Measurements from ENCODE around the gene KRT27.
"Not testable (repeated sequence)": the region's sequence is repeated elsewhere in the genome, so short reads cannot be mapped to it uniquely, and the experiment has no call there.

The KRT27 gene

GRCh38 chr17:40755231-40755630, 27.1 kb downstream of the KRT27 start, which contains the start of gene KRT25:
TSS of gene KRT25 (minus strand) at chr17:40755331. CDS start at chr17:40755271, 60 bp downstream.
- CTCF ChIA-PET, result no interaction called here
- DNase-seq (ENCODE audit: low read depth, low spot score), result no peak
- POLR2A ChIA-PET, result no interaction called here
- H3K4me3 ChIP-seq (ENCODE audit: low read depth, low read length), result no peak within 1 kb of the TSS
- TF ChIP-seq CTCF (IDR thresholded peaks at IDR 0.05; ENCODE audit: insufficient read depth, low read length, missing control alignments), result no peak

- ChIA-PET POLR2A (no interaction called here), CTCF (interaction anchor here (0.9 kb wide), 1 partner anchor 31 kb away, joined by 3 read pairs; no protein-coding TSS in a partner anchor)
- H3K4me3 ChIP-seq (ENCODE audit: low read depth, low read length), result no peak overlapping the region
- no peak for TF ChIP-seq CTCF (IDR thresholded peaks at IDR 0.05; ENCODE audit: insufficient read depth, low read length, missing control alignments)
- no peak for DNase-seq (ENCODE audit: low read depth, low spot score)
These were observed 28.5 kb downstream of the KRT27 start for GRCh38 chr17:40753804-40754203.

GRCh38 chr17:40751065-40751464, 31.3 kb downstream of the KRT27 start:
- TF ChIP-seq CTCF (IDR thresholded peaks at IDR 0.05; ENCODE audit: insufficient read depth, low read length, missing control alignments), result no peak
- ChIA-PET CTCF (interaction anchor here (0.8 kb wide), 1 partner anchor 912 kb away, joined by 3 read pairs; no protein-coding TSS in a partner anchor), POLR2A (no interaction called here)

GRCh38 chr17:40750391-40750790, 32.0 kb downstream of the KRT27 start:
- no peak for TF ChIP-seq CTCF (IDR thresholded peaks at IDR 0.05; ENCODE audit: insufficient read depth, low read length, missing control alignments)
- CTCF ChIA-PET, result interaction anchor here (0.8 kb wide), 1 partner anchor 913 kb away, joined by 3 read pairs; no protein-coding TSS in a partner anchor
- POLR2A ChIA-PET, result no interaction called here
- no peak overlapping the region for H3K4me3 ChIP-seq (ENCODE audit: low read depth, low read length)
- no peak for DNase-seq (ENCODE audit: low read depth, low spot score)

More at GRCh38 chr17:40751065-40751464, 31.3 kb downstream of the KRT27 start:
- DNase-seq (ENCODE audit: low read depth, low spot score), result no peak
- H3K4me3 ChIP-seq (ENCODE audit: low read depth, low read length), result no peak overlapping the region

GRCh38 chr17:40748666-40749065, 33.7 kb downstream of the KRT27 start:
- POLR2A ChIA-PET; H3K4me3 ChIP-seq (ENCODE audit: low read depth, low read length); CTCF ChIA-PET: not testable (repeated sequence)

GRCh38 chr17:40738553-40738952, 43.8 kb downstream of the KRT27 start:
- H3K4me3 ChIP-seq (ENCODE audit: low read depth, low read length), result no peak overlapping the region
- POLR2A ChIA-PET, result no interaction called here
- DNase-seq (ENCODE audit: low read depth, low spot score), result no peak
- TF ChIP-seq CTCF (IDR thresholded peaks at IDR 0.05; ENCODE audit: insufficient read depth, low read length, missing control alignments), result no peak
- CTCF ChIA-PET, result no interaction called here

More at GRCh38 chr17:40748666-40749065, 33.7 kb downstream of the KRT27 start:
- not testable (repeated sequence) for DNase-seq (ENCODE audit: low read depth, low spot score)

- CTCF ChIA-PET, result no interaction called here
- TF ChIP-seq CTCF (IDR thresholded peaks at IDR 0.05; ENCODE audit: insufficient read depth, low read length, missing control alignments), result no peak
- DNase-seq (ENCODE audit: low read depth, low spot score), result no peak
- POLR2A ChIA-PET, result no interaction called here
- no peak overlapping the region for H3K4me3 ChIP-seq (ENCODE audit: low read depth, low read length)
These were observed 47.3 kb downstream of the KRT27 start for GRCh38 chr17:40735016-40735415.

Data from AG04449 (cell line).